H54 (cell line): ENCODE results near the gene IGSF3.
A peak's percentile ranks its signal among the peaks of the same experiment; 100 is the strongest.
"Not testable (repeated sequence)": the region's sequence is repeated elsewhere in the genome, so short reads cannot be mapped to it uniquely, and the experiment has no call there.

Source experiments
- DNase-seq: peaks from one replicate; pipeline ENCODE4 v3.0.0; 2011; ENCODE audit warnings: low spot score, mixed read lengths; ENCODE audit not compliant: insufficient read length
- FAIRE-seq: peaks from 3 replicates; lab custom pipeline; 2011; peaks lifted over from hg19 to GRCh38; lab: Jason Lieb, UNC
- POLR2A ChIP-seq: IDR thresholded peaks from 2 replicates; pipeline ENCODE4 v1.6.1; 2011; ENCODE audit warnings: low read depth, mild to moderate bottlenecking, low read length

Gene IGSF3

GRCh38 chr1:116571215-116571919 is 96.2 kb downstream of the IGSF3 start:
- no peak for TF ChIP-seq POLR2A
- FAIRE-seq (no peak), DNase-seq (no peak)

- peak; percentile 70 for TF ChIP-seq POLR2A
- FAIRE-seq, result no peak
- DNase-seq, result peak; percentile 79
These were observed 96.9 kb downstream of the IGSF3 start, which contains the start of gene CD58 for GRCh38 chr1:116570358-116571214. TSS of gene CD58 (minus strand) at chr1:116571026. CDS start at chr1:116570972, 54 bp downstream.

GRCh38 chr1:116569776-116570357 is 97.7 kb downstream of the IGSF3 start:
- FAIRE-seq (no peak), DNase-seq (no peak)
- TF ChIP-seq POLR2A, result no peak

- no peak for DNase-seq
- no peak for FAIRE-seq
- no peak for TF ChIP-seq POLR2A
These were observed 98.2 kb downstream of the IGSF3 start for GRCh38 chr1:116569381-116569670.

GRCh38 chr1:116568662-116569380 is 98.7 kb downstream of the IGSF3 start:
- no peak for TF ChIP-seq POLR2A
- FAIRE-seq (no peak), DNase-seq (no peak)

- DNase-seq (no peak), FAIRE-seq (no peak)
- no peak for TF ChIP-seq POLR2A
These were observed 99.5 kb downstream of the IGSF3 start for GRCh38 chr1:116567790-116568661.

GRCh38 chr1:116565222-116565621 is 102.3 kb downstream of the IGSF3 start:
- DNase-seq (no peak), FAIRE-seq (no peak)
- TF ChIP-seq POLR2A, result no peak

GRCh38 chr1:116564426-116564825 is 103.1 kb downstream of the IGSF3 start:
- FAIRE-seq, result no peak

GRCh38 chr1:116562465-116562864 is 105.1 kb downstream of the IGSF3 start:
- DNase-seq, FAIRE-seq: not testable (repeated sequence)

More at GRCh38 chr1:116564426-116564825, 103.1 kb downstream of the IGSF3 start:
- TF ChIP-seq POLR2A, result no peak
- DNase-seq, result no peak

- DNase-seq (no peak), FAIRE-seq (no peak)
- no peak for TF ChIP-seq POLR2A
These were observed 106.0 kb downstream of the IGSF3 start for GRCh38 chr1:116561563-116561962.

GRCh38 chr1:116560704-116561490 is 106.6 kb downstream of the IGSF3 start:
- no peak for TF ChIP-seq POLR2A
- DNase-seq (no peak), FAIRE-seq (no peak)

- TF ChIP-seq POLR2A, result no peak
- FAIRE-seq, result no peak
- no peak for DNase-seq
These were observed 108.2 kb downstream of the IGSF3 start for GRCh38 chr1:116559304-116559761.

- TF ChIP-seq POLR2A, result no peak
- no peak for DNase-seq
- FAIRE-seq, result no peak
These were observed 109.0 kb downstream of the IGSF3 start for GRCh38 chr1:116558571-116558970.
